Gastroesophageal sphincter (tissue), 4 donors: Measurements from ENCODE around the gene CCDC127. TPM values are rescaled to one million over a fixed set of nuclear protein-coding genes. Genes with fewer than 3 reads are reported as not detected.
"Not testable (repeated sequence)": the region's sequence is repeated elsewhere in the genome, so short reads cannot be mapped to it uniquely, and the experiment has no call there.

Experiments
- ATAC-seq: fragments of 150-250 bp; one replicate; pipeline ENCODE4 v1.9.1; 2016; ENCODE audit warnings: mild to moderate bottlenecking, moderate library complexity
- H3K27ac ChIP-seq, 4 donors: fragments of 200-600 bp; sonication (generic) in 3 of 4; 1 replicate in 3 of 4; 2 replicates in 1 of 4; pipeline ENCODE4 v1.5.1; 2016 to 2019
- H3K27me3 ChIP-seq: fragments of 200-600 bp; sonication (generic); one replicate; pipeline ENCODE4 v1.5.1; 2019
- H3K36me3 ChIP-seq, 2 donors: fragments of 200-600 bp; sonication (generic); one replicate each; pipeline ENCODE4 v1.5.1; 2019; ENCODE audit warnings: control low read depth in 1 of 2
- H3K4me1 ChIP-seq, 3 donors: fragments of 200-600 bp; sonication (generic); 1 replicate in 2 of 3; 2 replicates in 1 of 3; pipeline ENCODE4 v1.5.1; 2016 to 2019; ENCODE audit warnings: control low read depth in 2 of 3
- H3K4me3 ChIP-seq, 2 donors: fragments of 200-600 bp; sonication (generic); one replicate each; pipeline ENCODE4 v1.5.1; 2019; ENCODE audit warnings: mild to moderate bottlenecking in 1 of 2, moderate library complexity in 1 of 2
- H3K9me3 ChIP-seq, 3 donors: fragments of 200-600 bp; sonication (generic); one replicate each; pipeline ENCODE4 v1.5.1; 2017 to 2019; ENCODE audit warnings: control low read depth in 2 of 3
- EP300 ChIP-seq: sonication (generic); formaldehyde crosslinking; IDR thresholded peaks from one replicate; pipeline ENCODE4 v1.6.1; 2017; ENCODE audit warnings: antibody characterized with exemption, mild to moderate bottlenecking
- POLR2A ChIP-seq, 2 donors: fragments of 450-650 bp; IDR thresholded peaks; one replicate each; pipeline ENCODE4 v1.6.1; 2017; ENCODE audit warnings: antibody characterized with exemption in 2 of 2, mild to moderate bottlenecking in 2 of 2, moderate library complexity in 1 of 2
- POLR2AphosphoS5 ChIP-seq: sonication (generic); formaldehyde crosslinking; IDR thresholded peaks from one replicate; pipeline ENCODE4 v1.6.1; 2017; ENCODE audit warnings: antibody characterized with exemption
- WGBS, 2 donors: methylation state at CpG; one replicate each; pipeline ENCODE4 v1.1.5; 2018; ENCODE audit warnings: low coverage in 1 of 2; 5-methylcytosine and 5-hydroxymethylcytosine counted together
- total RNA-seq, 4 donors: library from RNA; depleted of rRNA; stranded (reverse); fragments of >200 nt; gene quantifications; one replicate each; pipeline ENCODE4 v1.1.0, GENCODE V29; 2016
- TF ChIP-seq, protein P1 (sequence below), 4 experiments: fragments of 200-600 bp in 2 of 4; fragments of 450-650 bp in 2 of 4; sonication (generic) in 1 of 4; IDR thresholded peaks; one replicate each; pipeline ENCODE4 v1.5.1; 2017 to 2019; ENCODE audit warnings: antibody characterized with exemption in 4 of 4, mild to moderate bottlenecking in 2 of 4, moderate library complexity in 2 of 4

The CCDC127 gene
- total RNA-seq, 4 donors from 2014 or later = 6.5 to 11.7 (median 8.2) TPM

DNA sequence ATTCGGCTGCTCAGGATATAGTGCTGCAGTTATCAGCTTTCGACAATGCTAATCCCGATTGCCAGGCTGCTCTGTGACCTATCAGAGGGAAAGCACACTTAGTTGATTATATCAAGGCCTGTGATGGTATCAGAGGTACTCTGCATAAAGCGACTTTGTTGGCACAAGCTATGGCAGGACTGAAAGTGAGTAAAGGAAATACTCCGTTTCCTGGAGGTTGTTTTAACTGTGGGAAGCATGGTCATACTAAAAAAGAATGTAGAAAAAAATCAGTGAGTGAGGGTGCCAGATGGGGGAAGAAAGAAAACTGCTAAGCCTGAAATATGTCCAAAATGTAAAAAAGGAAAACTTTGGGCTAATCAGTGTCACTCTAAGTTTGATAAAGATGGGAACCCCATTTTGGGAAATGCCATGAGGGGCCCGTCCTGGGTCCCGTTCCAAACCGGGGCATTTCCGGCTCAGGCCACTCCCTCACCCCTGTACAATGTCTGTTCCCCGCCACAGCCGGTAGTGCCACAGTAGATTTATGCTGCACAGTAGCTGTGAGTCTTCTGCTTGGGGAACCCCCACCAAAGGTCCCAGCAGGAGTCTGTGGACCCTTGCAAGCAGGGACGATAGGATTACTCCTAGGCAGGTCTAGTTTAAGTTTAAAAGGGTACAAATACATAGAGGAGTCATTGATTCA, 25.9 kb upstream of the CCDC127 start:
- 86 to 100% methylated on average over 2 to 8 of the region's 12 CpGs for WGBS, 2 donors
- ATAC-seq, H3K4me1 ChIP-seq, H3K4me3 ChIP-seq, H3K9me3 ChIP-seq, H3K27ac ChIP-seq, H3K27me3 ChIP-seq: not testable (repeated sequence)
- peaks cover 0 to 97% of the 10 kb centered on the region in 2 donors for H3K36me3 ChIP-seq

DNA sequence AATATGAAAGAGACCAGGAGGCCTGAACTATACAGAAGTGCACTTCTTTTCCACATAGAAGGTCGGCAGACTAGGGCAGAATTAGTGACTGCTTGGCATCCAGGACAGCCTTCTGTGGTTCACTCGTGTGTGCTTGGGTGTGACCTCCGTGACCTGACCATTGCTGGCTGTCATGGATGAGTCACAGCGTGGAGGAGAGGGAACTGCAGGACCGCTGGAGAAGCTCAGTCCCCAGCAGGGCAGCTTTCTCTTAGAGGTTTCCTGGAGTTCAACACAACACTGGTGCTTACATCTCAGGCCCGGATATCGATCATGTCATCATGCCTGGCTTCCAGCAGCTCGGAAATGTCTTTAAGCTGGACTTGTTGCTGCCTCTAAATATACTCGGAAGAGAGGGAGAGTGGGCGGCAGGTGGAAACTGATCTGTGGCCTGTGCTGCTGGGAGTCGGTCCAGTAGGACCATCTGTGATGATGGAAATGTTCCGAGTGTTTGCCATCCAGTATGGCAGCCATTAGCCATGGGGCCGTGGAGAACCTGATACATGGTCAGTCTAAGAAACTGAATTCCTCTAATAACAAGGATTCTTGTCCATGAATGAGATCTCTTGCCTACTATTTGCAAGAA, 23.2 kb upstream of the CCDC127 start:
- H3K27ac ChIP-seq, H3K27me3 ChIP-seq, H3K9me3 ChIP-seq, H3K4me3 ChIP-seq, H3K4me1 ChIP-seq, ATAC-seq: not testable (repeated sequence)
- WGBS, 2 donors = 100% methylated on average over 2 of the region's 13 CpGs
- peaks cover 0 to 95% of the 10 kb centered on the region in 2 donors for H3K36me3 ChIP-seq

DNA sequence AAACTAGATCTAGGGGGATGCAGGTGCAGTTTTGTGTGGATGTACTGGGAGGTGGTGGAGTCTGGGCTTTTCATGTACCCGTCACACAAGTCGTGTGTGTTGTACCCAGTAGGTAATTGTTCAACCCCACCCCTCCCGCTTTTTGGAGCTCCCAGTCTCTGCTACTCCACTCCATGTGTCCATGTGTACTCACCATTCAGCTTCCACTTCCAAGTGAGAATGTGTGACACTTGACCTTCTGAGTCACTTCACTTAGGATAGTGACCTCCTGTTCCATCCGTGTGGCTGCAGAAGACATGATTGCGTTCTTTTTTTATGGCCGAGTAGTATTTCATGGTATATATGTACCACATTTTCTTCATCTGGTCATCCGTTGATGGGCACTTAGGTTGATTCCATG, 22.6 kb upstream of the CCDC127 start:
- not testable (repeated sequence) for H3K27me3 ChIP-seq, ATAC-seq, H3K9me3 ChIP-seq, H3K27ac ChIP-seq, H3K4me1 ChIP-seq, H3K4me3 ChIP-seq
- WGBS, 2 donors = 90 to 93% methylated on average over 5 to 7 of the region's 7 CpGs
- peaks cover 0 to 95% of the 10 kb centered on the region in 2 donors for H3K36me3 ChIP-seq

DNA sequence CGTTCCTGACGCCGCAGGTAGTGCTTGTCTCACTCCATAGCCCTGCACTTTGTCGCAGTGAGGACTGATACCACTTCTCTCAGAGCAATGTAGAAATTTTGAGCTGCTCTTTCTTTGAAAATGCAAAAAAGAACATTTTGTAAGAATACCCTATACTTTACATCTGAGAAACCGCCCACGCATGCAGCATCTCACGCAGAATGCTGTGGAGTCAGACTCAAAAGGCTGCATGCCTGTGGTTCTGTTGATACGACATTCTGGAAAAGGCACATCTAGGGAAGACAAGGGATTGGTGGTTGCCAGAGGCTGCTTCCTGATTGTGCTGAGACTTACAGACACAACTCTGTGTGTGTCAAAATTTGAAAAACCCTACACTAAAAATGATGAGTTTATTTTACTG, 20.0 kb upstream of the CCDC127 start:
- 93 to 100% methylated on average over 5 to 8 of the region's 8 CpGs for WGBS, 2 donors
- not testable (repeated sequence) for ATAC-seq, H3K4me1 ChIP-seq, H3K9me3 ChIP-seq, H3K27me3 ChIP-seq, H3K4me3 ChIP-seq, H3K27ac ChIP-seq
- H3K36me3 ChIP-seq = peaks cover 0 to 98% of the 10 kb centered on the region in 2 donors

DNA sequence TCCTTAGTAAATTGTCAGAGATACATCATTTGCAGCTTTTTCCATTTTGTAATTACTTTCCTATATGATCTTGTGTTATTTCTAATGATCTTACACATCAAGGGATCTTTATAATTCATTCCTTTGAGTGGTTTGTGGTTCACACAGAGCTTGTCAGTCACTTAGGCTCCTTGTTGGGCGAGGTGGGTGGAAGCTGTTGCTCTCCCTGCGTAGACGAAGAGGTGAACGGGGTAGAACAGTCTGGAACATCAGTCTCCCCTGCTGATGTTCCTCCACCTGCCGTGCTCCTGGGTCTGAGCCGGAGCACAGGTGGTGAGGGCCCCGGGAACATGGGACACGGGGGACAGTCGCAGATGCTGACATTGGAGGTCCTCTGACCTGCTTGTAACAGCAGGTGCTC, 17.6 kb upstream of the CCDC127 start:
- H3K36me3 ChIP-seq = peaks cover 0 to 98% of the 10 kb centered on the region in 2 donors
- not testable (repeated sequence) for ATAC-seq, H3K9me3 ChIP-seq, H3K27me3 ChIP-seq, H3K27ac ChIP-seq, H3K4me1 ChIP-seq, H3K4me3 ChIP-seq
- 80% methylated on average over 1 of the region's 9 CpGs; no CpG with 5 or more reads in 1 of the 2 donors for WGBS, 2 donors

DNA sequence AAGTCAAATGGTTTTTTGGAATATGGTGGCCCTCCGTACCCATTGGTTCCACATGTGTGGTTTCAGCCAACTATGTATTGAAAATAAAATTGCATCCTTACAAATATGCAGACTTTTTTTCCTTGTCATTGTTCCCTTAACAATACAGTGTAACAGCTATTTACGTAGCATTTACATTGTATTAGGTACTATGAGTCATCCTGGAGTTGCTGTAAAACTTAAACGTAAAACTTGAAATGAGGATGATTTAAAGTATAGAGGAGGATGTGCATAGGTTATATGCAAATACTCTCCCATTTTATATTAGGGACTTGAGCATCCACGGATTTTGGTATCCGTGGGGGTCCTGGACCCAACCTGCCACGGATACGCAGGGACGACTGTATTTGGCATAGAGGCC, 16.5 kb upstream of the CCDC127 start:
- H3K36me3 ChIP-seq = peaks cover 0 to 98% of the 10 kb centered on the region in 2 donors
- 85 to 90% methylated on average over 8 of the region's 8 CpGs for whole genome bisulfite sequencing, 2 donors
- TF ChIP-seq EP300 (no peak), POLR2AphosphoS5 (no peak), POLR2A (IDR thresholded peaks at IDR 0.05) (no peak)
- TF ChIP-seq, protein P1, sequence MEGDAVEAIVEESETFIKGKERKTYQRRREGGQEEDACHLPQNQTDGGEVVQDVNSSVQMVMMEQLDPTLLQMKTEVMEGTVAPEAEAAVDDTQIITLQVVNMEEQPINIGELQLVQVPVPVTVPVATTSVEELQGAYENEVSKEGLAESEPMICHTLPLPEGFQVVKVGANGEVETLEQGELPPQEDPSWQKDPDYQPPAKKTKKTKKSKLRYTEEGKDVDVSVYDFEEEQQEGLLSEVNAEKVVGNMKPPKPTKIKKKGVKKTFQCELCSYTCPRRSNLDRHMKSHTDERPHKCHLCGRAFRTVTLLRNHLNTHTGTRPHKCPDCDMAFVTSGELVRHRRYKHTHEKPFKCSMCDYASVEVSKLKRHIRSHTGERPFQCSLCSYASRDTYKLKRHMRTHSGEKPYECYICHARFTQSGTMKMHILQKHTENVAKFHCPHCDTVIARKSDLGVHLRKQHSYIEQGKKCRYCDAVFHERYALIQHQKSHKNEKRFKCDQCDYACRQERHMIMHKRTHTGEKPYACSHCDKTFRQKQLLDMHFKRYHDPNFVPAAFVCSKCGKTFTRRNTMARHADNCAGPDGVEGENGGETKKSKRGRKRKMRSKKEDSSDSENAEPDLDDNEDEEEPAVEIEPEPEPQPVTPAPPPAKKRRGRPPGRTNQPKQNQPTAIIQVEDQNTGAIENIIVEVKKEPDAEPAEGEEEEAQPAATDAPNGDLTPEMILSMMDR (IDR thresholded peaks at IDR 0.05) = no peak

DNA sequence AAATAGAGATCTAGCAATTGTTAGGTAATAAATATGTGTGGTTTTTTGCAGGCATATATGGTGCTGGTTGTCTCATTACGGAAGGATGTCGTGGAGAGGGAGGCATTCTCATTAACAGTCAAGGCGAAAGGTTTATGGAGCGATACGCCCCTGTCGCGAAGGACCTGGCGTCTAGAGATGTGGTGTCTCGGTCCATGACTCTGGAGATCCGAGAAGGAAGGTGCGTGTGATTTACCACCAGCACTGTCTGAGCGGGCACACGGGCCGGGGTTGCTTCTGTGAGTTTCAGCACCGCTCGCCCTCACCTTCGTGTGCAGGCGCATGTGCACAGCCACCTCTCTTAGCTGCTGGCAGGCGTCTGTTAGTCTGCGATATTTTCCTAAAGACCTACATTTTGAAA, 15.5 kb upstream of the CCDC127 start:
- H3K27me3 ChIP-seq, H3K9me3 ChIP-seq, ATAC-seq, H3K4me3 ChIP-seq, H3K27ac ChIP-seq, H3K4me1 ChIP-seq: not testable (repeated sequence)
- peaks cover 0 to 98% of the 10 kb centered on the region in 2 donors for H3K36me3 ChIP-seq
- WGBS, 2 donors = 86 to 95% methylated on average over 13 to 19 of the region's 20 CpGs

More for the DNA sequence above, 16.5 kb upstream of the CCDC127 start:
- Histone ChIP-seq H3K4me1 (no peaks in the 10 kb centered on the region), H3K27me3 (no peaks in the 10 kb centered on the region), H3K4me3 (no peak overlapping the region), H3K27ac (no peak overlapping the region), H3K9me3 (no peaks in the 10 kb centered on the region)
- ATAC-seq = no peak

DNA sequence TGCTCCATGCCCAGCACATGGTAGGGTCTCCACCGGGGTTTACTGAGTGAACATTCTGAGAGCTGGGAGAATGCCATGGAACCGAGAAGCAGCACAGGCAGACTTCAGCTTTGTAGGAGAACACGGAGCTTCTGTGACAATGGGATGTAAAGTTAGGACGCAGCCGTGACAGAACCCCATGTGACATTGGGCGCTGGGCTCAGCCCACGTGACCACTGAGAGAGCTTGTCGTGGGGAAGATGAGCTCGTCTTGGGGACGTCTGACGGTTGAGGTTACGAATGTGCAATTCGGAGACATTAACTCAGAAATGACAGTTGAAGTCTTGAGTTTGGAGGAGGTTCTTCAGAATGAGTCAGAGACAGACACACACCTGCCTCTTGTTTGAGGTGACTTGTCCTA, 13.7 kb upstream of the CCDC127 start:
- Histone ChIP-seq H3K36me3 (peaks cover 0 to 100% of the 10 kb centered on the region in 2 donors), H3K9me3 (no peaks in the 10 kb centered on the region), H3K27me3 (no peaks in the 10 kb centered on the region), H3K4me3 (no peak overlapping the region), H3K27ac (no peak overlapping the region), H3K4me1 (no peaks in the 10 kb centered on the region)
- ATAC-seq = no peak
- 77 to 83% methylated on average over 10 to 13 of the region's 13 CpGs for WGBS, 2 donors
- TF ChIP-seq POLR2AphosphoS5 = no peak
- TF ChIP-seq EP300 = no peak
- TF ChIP-seq, protein P1 (IDR thresholded peaks at IDR 0.05) = no peak
- TF ChIP-seq POLR2A (IDR thresholded peaks at IDR 0.05) = no peak
